GM12872 (cell line): ENCODE results near the gene GTPBP10.

ENCODE experiments used
- TF ChIP-seq, protein P1 (sequence below): IDR thresholded peaks from 3 replicates; pipeline ENCODE4 v1.5.1; 2011; ENCODE audit warnings: low read depth, mild to moderate bottlenecking, low read length, moderate library complexity; ENCODE audit not compliant: insufficient read depth

The GTPBP10 gene, protein sequence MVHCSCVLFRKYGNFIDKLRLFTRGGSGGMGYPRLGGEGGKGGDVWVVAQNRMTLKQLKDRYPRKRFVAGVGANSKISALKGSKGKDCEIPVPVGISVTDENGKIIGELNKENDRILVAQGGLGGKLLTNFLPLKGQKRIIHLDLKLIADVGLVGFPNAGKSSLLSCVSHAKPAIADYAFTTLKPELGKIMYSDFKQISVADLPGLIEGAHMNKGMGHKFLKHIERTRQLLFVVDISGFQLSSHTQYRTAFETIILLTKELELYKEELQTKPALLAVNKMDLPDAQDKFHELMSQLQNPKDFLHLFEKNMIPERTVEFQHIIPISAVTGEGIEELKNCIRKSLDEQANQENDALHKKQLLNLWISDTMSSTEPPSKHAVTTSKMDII

DNA sequence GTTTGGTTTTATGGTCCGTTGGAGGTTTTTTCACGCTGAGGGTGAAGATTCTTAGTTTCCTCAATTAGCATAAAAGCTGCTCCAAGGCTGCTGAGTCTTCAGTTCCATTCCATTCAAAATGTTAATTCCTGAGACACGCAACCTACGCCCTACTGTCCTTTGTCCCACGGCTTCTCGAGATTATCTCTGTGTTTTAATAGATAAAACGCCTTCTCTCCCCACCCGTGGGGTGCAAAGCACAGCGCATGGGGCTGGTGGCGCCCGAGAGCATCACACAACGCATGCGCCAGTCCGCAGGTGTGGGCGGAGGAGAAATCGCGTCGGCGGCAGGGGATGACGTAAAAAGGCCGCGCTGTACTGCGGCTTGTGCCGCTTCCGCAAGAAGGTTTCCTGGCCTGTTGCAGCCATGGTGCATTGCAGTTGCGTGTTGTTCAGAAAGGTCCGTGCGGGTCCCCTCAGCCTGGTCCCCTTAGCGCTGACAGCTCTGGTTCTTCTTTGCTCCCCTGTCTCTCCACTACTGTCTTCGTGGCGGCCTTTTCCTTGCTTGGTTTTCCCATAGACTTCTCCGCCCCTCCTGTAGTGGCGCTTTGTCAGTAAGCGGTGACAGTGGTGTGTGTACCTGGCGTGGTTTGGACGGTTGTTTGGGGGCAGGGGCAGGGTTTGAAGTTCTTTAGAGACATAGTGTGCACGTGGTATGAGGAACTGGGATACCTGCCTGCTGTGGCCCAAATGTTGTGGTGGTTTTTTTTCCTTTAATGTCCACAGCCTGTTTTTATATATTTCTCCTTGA, at the start of gene GTPBP10:
Gene GTPBP10, plus strand, starts transcription at position 381 of the 790 bp plus-strand sequence. Its CDS starts 26 bp downstream, at position 407.
- TF ChIP-seq, protein P1, sequence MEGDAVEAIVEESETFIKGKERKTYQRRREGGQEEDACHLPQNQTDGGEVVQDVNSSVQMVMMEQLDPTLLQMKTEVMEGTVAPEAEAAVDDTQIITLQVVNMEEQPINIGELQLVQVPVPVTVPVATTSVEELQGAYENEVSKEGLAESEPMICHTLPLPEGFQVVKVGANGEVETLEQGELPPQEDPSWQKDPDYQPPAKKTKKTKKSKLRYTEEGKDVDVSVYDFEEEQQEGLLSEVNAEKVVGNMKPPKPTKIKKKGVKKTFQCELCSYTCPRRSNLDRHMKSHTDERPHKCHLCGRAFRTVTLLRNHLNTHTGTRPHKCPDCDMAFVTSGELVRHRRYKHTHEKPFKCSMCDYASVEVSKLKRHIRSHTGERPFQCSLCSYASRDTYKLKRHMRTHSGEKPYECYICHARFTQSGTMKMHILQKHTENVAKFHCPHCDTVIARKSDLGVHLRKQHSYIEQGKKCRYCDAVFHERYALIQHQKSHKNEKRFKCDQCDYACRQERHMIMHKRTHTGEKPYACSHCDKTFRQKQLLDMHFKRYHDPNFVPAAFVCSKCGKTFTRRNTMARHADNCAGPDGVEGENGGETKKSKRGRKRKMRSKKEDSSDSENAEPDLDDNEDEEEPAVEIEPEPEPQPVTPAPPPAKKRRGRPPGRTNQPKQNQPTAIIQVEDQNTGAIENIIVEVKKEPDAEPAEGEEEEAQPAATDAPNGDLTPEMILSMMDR, result peak; percentile 81

DNA sequence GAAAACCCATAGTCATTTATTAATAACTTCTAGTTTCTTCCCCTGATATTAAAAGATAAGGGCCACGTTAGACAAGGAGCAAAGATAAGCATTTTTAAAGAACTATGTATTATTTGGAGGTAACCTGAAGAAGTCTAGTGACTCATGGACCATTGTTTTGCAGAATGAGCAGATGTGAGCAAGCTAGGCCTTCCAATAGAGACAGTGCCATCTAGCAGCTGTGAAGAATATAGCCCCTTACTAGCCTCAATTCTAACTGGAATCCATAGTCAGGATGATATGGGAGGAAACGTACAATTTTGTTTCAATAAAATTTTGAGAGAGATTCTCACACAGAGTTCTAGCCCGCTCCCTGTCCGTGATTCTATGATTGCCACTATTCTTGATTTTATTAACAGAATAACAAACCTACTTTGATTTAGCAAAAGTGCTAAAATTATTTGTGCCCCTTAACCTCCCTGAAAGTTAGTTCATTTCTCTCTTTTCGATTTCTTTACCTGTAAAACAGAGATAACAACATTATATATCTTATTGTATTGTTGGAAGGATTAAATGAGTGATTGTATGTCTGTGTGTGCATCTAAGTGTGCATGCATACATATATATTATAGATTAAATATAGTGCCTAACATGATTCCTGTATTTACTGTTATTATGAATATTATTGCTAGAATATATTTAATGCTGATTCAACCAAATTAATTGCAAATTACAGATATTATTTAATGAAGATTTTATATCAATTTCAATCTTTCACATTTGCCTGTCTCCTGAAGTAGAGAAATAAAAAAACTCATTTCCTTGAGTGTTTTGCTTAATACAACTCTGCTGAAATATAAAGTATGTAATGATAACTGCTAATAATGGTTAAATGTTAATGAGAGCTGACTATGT, 48.1 kb upstream of the GTPBP10 start:
- TF ChIP-seq, protein P1, result peak; percentile 71

DNA sequence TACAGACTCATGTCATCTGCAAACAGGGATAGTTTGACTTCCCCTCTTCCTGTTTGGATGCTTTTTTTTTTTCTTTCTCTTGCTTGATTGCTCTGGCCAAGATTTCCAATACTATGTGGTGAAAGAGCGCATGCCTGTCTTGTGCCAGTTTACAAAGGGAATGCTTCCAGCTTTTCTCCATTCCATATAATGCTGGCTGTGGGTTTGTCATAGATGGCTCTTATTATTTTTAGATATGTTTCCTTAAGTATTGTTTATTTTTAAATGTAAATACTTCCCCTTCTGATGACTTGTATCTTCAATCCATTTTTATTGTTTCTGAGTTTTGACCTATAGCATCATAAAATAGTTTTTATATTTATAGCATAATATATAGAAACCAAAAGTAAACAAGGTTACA, 43.3 kb upstream of the GTPBP10 start:
- TF ChIP-seq, protein P1, result no peak

DNA sequence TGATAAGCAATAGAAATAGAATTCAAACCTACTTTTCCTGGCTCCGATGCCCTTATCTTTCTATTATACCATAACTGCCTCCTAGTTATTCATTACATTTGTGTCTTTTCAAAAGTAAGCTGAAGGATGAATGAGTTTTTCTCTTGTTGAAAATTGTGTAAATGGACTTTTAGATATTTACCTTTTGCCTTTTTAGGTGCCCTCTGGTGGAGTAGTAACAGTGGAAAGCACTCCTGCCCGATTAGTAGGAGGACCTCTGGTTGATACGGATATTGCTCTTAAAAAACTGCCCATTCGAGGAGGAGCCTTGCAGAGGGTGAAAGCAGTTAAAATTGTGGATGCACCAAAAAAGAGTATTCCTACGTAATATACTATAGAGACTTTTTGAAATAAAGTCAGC, 36.6 kb upstream of the GTPBP10 start:
- TF ChIP-seq, protein P1, result no peak

DNA sequence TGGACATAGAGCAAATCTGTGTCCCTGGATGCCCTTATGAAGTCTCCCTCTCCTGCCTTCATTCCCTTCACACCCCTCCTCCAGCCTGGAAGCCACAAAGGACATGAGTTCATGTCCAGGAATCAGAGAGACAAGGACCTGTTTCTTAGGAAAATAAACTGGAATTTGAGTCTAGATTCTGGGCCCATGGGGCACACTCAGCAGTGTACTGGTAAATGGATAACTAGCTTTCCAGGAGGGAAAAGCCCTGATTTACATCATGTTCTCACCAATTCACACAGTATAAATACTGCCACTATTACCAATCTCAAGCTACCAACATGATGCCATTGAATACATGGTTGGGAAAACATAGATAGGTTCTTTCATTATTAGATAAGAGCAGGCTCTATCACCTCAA, 35.3 kb upstream of the GTPBP10 start:
- TF ChIP-seq, protein P1, result no peak

DNA sequence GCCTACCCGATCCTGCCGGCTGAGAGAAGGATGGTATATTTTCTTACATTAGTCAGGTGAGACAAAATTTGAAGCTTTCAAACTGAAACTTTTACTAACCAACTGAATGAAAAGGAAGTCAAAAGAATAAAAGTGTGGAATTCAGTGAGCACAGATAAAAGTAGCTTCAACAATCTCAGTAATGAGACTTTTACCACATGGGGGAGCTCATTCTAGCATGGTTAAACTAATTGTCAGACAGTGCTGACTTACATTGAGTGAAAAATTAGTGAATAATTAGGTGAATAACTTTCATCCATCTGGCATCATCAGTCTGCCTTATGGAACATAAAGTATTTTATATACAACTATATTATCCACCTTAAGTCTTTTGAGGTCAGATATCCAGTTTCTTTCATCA, 33.8 kb upstream of the GTPBP10 start:
- TF ChIP-seq, protein P1, result peak; percentile 34; the same call in 1 of the 3 replicates
